GM12801 (cell line): ENCODE results near the gene ZBED2.

Experiments
- CTCF ChIP-seq: IDR thresholded peaks from one replicate; pipeline ENCODE4 v1.5.1; 2011; ENCODE audit warnings: control low read depth; ENCODE audit not compliant: insufficient read length; ENCODE audit errors: extremely low read depth

Gene ZBED2

GRCh38 chr3:111592143-111592542 is 3.0 kb downstream of the ZBED2 start:
- no peak for TF ChIP-seq CTCF

GRCh38 chr3:111591555-111591954 is 3.6 kb downstream of the ZBED2 start:
- no peak for TF ChIP-seq CTCF

- TF ChIP-seq CTCF = no peak
These were observed 5.0 kb downstream of the ZBED2 start for GRCh38 chr3:111590143-111590491.

- no peak for TF ChIP-seq CTCF
These were observed 5.6 kb downstream of the ZBED2 start for GRCh38 chr3:111589303-111590142.

GRCh38 chr3:111588527-111588926 is 6.6 kb downstream of the ZBED2 start:
- TF ChIP-seq CTCF = no peak

- no peak for TF ChIP-seq CTCF
These were observed 9.9 kb downstream of the ZBED2 start for GRCh38 chr3:111585217-111585616.

GRCh38 chr3:111584744-111585143 is 10.4 kb downstream of the ZBED2 start:
- TF ChIP-seq CTCF = no peak
